Inflammatory macrophage treated with lipopolysaccharide for 1 hour (primary cell): Measurements from ENCODE around the gene LRBA.
"Not testable (repeated sequence)": the region's sequence is repeated elsewhere in the genome, so short reads cannot be mapped to it uniquely, and the experiment has no call there.

Experiments used
- DNase-seq, 2 donors: peaks; one replicate each; pipeline ENCODE4 v3.0.0-alpha.2; 2020 to 2022

The LRBA gene

GRCh38 chr4:150387981-150388380, 627.1 kb downstream of the LRBA start:
- peak; percentile 63 to 84 for DNase-seq

GRCh38 chr4:150386415-150386814, 628.7 kb downstream of the LRBA start:
- DNase-seq: not testable (repeated sequence)

DNA sequence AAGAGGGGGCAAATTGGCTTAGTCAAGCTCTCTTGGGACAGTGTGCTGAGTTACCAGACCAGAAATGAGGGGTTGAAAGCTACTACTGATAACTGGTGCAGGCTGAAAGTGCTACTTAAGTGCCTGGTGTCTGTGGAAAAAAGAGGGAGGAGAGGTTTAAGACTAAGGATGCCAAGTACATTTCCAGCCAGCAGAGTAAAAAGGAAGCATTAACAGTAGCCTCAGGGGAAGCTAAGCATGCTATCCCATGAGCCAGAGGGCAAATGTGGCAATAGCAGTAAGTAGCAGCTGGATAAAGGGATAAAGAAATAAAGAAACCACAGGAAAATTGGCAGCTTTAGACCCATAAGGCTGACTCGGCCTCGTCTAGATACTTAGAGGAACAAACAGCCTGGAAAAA, 629.5 kb downstream of the LRBA start:
- peak in 1 of 2 donors; percentile 9 for DNase-seq

GRCh38 chr4:150384249-150384648, 630.8 kb downstream of the LRBA start:
- DNase-seq: no peak

DNA sequence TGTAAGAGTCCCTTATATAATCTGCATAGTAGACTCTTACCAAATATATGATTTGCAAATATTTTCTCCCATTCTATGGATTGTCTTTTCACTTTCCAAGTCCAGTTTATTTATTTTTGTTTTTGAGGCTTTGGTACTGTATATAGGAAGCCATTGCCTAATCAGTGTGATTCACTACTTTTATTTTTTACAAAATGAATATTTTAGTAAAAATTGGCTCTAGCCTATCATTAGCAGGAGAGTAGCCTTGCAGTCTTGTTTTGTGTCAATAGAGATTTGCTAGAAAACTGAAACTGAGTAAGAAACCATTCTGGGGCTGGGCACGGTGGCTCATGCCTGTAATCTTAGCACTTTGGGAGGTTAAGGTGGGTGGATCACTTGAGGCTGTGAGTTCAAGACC, 633.1 kb downstream of the LRBA start:
- no peak for DNase-seq

- no peak for DNase-seq
These were observed 633.5 kb downstream of the LRBA start for GRCh38 chr4:150381609-150382008.

GRCh38 chr4:150381036-150381435, 634.0 kb downstream of the LRBA start:
- DNase-seq: no peak

DNA sequence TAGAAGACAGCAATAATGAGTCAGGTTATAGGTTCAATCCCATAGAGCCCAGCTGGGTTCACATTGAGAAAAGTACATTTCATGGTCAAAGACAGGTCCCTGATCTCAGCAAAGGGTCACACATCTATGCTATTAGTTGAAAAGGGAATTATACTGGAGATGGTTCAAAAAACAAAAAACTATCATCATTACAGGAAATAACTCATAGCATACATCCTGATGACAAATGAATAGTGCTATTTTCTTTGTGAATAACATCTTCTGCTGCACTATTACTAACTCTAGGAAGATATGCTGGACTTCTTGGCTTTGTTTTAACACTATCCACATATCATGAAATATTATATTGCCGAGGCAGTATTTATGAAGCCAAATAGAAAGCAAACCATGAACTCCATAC, 635.6 kb downstream of the LRBA start:
- DNase-seq: no peak

- DNase-seq: no peak
These were observed 640.1 kb downstream of the LRBA start for GRCh38 chr4:150375025-150375424.

- no peak for DNase-seq
These were observed 643.2 kb downstream of the LRBA start for GRCh38 chr4:150371869-150372268.

GRCh38 chr4:150369434-150370380, 645.4 kb downstream of the LRBA start:
- no peak for DNase-seq

GRCh38 chr4:150368667-150369066, 646.4 kb downstream of the LRBA start:
- DNase-seq: no peak

- no peak for DNase-seq
These were observed 647.8 kb downstream of the LRBA start for GRCh38 chr4:150367326-150367725.

- DNase-seq: no peak
These were observed 648.5 kb downstream of the LRBA start for GRCh38 chr4:150366487-150366999.

DNA sequence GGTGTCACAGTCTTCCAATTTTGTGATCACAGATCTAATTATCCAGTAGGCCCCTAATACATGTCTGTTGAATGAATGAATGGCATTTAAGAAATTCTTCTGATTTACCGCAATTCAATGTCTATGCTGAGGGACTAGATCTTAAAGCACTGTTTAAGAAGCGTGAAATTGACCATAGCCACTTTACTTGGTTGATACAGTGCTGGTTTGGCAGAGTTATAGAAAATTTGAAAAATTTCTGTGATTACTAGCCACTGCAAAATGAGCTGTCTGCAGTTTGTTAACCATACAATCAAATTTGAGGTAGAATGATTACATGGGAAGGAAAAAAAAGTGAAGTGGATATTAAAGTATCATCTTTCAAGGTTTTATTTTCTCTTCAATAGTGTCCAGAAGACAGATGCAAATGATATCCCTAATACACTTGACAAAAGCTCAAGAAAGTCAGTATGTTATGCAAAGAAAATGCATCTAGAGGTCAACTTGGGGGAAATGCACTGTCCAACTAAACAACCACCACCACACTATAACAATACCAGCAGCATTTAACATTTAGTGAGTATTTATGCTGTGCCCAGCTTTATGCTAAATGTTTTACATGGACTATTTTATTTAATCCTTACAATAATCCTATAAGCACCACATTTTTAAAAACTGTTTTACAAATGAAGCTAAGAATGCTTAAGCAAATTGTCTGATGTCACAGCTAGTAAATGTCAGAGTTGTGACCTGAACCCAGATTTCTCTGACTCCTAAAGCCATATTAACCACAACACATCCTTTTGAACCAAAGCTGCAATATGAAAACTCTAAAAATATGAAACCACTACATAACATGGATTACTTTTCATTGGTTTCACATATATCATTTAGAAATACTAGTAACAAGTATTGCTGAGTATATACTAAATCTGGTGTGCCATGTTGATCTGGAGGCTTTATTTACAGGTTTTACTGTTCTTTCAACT, 651.1 kb downstream of the LRBA start:
- DNase-seq: no peak

DNA sequence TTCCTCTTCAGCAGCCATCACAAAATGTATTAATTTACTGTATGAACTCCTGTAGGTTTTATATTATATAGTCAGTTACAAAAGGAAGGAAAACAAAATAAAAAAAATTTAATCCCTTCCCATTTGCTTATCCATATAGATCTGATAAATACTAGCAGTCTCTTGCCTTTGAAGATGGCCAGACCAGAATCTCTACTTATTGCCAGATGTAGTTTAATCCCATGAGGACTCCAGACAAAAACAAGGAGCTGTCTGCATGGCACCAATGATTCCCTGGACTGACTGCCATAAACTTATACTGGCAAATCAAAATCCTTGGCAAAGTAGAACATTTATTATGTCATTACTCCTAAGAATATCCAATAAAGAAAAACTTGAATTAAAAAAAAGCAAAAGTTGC, 656.4 kb downstream of the LRBA start:
- no peak for DNase-seq

GRCh38 chr4:150357829-150358228, 657.3 kb downstream of the LRBA start:
- DNase-seq: no peak

- DNase-seq: no peak
These were observed 659.1 kb downstream of the LRBA start for GRCh38 chr4:150355858-150356455.

DNA sequence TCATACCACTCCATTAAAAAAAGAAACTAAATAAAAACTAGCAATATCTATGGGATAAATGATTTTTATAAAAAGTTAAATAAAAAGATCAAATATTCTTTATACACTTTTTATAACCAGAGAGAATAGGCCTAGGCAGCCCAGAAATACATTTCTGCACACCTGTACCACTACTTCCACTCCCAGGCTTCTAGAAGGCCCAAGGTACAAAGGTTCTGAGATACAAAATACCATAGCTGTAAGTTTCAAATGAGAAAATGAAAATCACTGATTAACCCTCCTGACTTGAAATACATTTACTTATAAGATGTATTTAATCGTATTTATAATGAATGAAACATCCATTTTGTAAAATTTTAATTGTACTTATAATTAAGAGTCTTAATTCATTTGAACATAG, 659.7 kb downstream of the LRBA start:
- DNase-seq: no peak

- DNase-seq: no peak
These were observed 660.8 kb downstream of the LRBA start for GRCh38 chr4:150354214-150354796.

DNA sequence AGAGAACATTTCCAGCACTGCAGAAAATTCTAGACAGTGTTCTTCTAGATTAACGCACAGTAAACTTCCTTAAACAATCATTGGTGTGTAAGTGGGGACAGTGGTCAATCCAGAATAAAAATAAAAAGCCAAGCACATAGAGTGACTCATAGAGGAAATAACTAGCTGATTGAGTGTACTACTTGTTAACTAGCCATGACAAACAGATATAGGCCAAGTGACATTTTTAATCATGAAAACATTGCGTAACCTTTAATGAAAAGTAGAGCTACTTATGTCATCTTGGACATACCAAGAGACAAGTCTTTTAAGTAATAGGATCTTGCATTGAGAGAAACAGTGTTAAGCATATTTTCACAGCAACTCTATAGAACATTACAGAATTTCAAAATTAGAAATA, 667.0 kb downstream of the LRBA start:
- DNase-seq: peak; percentile 13 to 73

- DNase-seq: no peak
These were observed 669.8 kb downstream of the LRBA start for GRCh38 chr4:150345207-150345744.
